ENCODE measurements around the gene LCP2.

Gene LCP2

DNA sequence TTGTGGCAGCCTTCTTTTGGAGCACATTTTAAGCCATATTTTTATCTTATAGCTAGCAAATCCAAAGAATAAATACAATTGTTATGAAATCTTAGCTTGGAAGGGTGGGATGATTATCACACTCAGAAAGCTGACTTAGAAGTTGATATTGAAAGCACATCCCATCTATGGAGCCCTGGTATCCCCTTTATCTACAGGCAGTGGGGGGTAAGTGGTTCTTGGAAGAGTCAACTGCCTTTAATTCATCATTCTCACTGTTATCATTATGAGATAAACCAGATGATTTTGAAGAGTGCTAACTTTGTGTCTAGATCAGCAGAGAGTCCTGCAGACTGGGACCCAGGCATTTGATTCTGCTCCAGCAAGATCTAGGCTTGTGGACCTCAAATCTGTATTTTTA, 3.0 kb downstream of the LCP2 start:
- no peak for DNase-seq

DNA sequence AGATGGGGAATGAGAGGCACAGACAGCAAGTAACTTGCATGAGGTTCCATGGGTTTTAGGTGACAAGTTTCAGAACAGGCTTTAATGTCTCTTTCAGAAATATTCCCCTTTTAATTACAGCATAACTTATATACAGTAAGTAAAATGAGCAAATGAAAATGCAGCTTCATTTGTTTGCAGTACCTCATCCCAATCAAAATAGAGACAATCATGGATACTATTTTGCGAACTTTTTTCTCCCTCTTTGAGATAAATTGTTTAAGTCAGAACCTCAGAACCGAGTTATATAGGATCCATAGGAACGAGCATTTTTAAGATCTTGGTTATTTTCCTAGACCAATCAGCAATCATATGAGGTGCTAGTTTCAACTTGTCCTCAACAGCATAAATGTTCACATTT, 3.5 kb downstream of the LCP2 start:
- DNase-seq, result no peak

DNA sequence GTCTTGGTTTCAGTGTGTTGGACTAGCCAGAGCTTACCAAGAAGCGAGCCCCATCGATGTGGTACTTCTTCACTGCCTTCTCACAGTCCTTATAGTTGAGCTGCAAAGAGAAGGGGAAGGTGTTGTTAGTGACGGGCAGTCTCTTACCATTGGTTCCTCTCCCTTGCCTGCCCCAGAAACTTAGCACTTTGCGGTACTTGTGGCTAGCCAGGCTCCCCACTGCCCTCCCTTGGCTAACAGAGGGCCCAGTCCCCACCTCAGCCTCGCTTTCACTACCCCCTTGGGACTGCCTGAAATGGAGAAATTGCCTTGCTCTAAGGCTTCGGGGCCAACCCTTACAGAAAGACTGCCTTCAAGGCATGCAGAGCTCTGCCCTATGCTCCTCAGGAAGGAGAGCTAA, 4.3 kb downstream of the LCP2 start:
- no peak for DNase-seq

DNA sequence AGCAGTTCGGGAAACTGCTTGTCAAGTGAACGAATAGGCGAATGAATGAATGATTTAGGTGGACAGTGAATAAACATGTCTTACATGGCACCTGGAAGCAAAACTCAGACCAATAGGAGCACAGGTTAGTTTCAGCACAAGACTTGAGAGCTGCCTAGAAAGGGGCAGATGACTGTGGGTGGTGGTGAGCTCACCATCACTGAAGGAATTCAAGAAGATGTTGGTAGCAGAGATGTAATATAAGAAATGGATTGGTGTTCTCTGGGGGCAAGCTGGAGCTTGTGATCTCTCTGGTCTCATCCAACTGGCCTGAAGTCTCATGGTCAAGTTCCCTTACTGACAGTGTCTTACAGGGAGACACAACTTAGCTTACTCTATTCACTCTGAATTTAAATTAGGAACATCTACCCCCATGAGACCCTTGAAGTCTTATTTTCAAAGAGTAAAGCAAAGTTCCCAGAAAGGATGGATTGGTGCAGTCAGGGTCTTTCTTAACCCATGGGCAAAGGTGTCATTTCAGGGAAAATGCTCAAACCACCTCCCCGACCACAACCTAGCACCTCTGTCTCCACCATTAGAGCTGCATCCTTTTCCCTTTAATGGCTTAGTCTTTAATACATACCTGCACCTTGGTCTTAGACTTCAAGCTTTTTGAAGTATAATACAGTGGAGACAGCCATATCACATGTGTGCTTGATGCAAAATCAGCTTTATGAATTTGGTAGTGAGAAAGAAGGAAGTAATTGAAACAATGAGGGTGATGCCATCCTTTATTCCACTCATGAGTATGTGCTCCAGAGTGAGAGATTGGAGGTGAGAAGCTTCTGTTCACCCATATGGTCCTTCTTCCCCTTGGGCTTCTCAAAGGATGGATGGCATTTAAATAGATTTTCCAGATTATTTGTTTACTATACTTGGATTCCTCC, 5.1 kb downstream of the LCP2 start:
- DNase-seq, result no peak

DNA sequence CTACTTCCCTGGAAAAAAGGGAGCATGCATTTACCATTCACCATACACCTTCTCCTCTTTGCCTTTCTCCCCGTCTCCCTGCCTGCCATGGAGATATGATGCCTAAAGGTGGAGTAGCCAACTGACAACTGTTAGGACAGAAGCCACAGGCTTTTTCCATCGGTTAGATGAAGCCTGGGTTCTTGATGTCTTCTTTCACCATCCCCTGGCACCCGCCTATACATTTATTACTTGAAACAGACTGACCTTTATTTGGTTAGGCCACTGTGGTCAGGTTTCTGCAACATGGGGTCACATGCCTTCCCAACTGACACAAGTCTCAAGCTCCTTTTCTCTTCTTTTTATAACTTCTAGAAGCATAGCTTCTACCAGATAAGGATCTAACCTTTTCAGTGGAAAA, 7.1 kb downstream of the LCP2 start:
- DNase-seq, result no peak

DNA sequence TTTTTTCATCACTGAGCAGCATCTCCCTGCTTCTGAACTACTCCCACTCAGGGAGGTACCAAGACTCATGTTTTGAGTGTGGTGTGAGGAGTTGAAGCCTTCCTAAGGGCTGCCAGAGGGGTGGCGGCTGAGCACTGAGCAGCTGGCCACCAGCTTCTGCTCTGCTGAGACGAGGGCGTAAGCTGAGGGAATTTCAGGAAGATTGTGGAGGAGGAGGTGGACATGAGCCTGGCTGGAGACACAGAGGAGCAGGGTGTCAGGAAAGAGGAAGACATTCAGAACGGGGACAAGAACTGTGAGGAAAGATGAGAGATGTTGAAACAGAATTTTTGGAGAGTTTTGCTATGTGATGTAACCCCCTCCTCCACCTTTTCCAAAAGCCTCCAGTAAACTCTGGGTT, 7.8 kb downstream of the LCP2 start:
- no peak for DNase-seq

DNA sequence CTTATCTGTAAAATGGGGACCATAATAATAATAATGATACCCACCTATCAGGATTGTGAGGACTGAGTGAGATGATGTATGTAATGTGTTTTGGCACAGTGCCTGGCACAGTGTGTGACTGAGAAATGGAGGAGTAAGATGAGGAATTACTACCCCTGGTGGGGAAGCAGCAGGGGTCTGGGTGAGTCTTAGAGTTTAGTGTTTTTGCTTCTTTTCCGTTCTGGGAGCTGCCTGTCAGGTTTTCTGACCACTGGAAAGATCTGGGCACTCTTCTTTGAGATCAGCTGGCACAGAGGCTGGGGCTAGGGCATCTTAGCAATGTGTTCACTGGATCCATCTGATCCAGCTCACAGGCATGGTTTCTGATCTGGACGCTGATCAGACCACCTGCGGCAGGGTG, 8.5 kb downstream of the LCP2 start:
- no peak for DNase-seq

DNA sequence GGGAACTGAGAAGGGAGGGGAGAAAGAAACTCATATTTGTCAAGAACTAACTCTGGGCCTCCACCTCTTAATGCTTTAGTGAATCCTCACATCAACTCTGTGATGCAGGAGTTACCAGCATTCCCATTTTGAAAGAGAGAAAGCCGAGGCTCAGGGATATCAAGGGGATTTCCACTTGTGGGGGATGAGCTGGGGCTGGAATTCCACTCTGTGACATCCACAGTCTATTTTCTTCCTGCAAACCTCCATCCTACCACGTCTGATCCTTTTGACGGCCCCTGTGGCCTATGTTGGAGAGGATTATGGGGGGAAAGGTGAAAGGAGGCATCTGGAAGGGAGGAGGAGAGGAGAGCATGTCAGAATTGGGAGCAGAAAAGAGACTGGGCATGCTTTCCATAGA, 9.0 kb downstream of the LCP2 start:
- no peak for DNase-seq

DNA sequence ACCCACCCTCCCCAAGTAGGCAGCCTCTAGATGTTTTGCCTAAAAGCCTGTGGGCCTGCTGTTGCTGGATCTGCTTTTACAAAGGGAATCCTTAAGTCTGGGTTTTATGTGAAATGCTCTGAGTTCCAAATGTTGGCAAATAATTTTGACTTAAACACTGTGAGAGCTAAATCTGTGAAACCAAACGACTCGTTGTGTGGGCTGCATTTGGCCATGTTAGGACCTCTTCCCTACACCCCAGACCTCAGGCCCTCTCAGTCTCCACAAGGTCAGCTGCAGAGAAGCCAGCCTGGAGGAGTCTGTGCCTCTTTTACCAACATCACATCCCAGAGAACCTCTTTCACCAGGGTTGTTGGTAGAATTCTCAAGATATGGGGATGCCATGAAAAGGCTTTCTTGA, 9.4 kb downstream of the LCP2 start:
- no peak for DNase-seq

DNA sequence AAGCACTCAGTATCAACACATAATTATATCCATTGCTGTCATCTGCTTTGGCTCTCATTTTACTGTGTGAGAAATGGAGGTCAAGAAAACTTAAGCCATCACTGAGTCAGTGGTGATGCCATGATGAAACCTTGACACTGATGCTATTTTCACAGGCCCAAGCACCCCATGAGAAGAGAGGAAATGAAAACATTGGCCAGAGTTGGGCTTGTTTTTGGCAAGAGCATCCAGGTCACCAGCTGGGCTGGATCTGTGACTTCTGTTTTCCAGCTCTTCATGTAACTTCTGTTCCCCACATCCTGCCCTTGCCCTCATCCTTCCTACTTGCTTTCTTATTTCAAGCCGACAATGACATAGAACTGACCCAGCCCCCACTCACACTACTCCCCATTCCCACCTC, 10.0 kb downstream of the LCP2 start:
- DNase-seq, result no peak

DNA sequence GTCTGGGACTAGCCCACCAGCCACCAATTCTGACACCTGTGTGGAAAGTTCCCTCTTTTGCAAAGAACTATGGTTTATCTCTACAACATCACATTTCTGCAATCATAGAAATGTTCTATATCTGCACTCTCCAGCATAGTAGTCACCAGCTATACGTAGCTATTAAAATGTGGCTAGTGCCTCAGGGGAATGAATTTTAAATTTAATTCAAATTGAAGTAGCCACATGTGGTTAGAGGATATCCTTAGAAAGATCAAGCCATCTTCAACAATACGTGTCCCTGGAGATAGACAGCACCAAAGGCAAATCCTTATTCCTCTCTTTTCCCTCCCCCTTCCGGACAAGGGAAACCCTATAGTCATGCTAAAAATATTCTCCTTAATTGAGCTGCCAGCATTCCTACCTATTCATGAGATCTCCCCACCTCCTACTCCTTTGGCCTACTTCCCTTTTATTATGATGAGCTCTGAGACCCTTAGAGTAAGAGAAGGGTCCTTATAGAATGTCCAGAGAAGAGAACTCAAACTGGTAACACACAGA, 11.1 kb downstream of the LCP2 start:
- no peak for DNase-seq

DNA sequence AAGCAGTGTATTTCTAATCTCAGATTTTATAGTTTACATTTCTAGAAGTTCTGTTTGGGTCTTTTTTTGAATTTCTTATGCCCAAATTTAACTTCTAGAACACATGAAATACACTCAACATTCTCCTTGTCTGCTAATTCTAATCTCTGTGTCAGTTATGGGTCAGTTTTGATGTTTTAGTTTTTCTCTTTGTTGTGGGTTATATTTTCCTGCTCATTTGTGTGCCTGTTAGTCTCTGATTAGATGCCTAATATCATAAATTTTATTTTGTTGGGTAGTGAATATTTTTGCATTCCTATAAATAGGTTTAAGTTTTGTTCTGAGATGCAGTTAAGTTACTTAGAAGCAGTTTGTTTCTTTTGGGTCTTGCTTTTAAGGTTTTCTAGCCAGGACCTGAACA, 12.4 kb downstream of the LCP2 start:
- no peak for DNase-seq

DNA sequence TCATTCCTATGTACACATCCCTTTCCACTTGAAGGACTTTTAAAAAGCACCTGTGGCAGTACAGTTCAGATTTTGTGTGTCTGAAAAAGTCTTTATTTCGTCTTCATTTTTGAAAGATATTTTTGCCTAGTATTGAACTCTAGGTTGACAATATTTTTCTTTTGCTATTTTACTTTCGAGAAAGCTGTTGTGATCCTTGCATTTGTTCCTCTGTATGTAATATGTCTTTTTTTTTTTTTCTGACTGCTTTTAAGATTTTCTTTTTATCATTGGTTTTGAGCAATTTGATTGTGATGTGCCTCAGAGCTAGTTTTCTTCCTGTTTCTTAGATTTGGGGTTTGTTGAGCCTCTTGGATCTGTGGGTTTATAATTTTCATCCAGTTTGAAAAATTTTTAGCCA, 13.3 kb downstream of the LCP2 start:
- no peak for DNase-seq

DNA sequence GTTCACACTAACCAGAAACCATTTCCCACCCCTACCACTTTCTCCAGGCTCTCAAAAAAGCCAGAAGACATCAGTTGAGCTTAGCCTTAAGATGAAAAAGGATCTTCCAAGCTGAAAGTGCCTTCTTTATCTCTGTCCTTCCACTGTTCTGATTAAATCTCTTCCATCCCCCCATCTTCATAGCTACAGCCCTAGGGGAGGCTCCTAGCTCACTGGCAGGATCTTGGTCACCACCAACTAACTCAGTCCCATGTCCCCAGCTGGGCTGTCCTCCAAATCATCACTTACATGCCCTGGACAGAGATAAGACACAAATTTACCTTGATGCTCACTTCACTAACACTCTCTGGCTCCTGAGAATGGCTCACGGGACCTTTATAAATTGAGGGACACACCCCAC, 14.3 kb downstream of the LCP2 start:
- DNase-seq, result no peak

DNA sequence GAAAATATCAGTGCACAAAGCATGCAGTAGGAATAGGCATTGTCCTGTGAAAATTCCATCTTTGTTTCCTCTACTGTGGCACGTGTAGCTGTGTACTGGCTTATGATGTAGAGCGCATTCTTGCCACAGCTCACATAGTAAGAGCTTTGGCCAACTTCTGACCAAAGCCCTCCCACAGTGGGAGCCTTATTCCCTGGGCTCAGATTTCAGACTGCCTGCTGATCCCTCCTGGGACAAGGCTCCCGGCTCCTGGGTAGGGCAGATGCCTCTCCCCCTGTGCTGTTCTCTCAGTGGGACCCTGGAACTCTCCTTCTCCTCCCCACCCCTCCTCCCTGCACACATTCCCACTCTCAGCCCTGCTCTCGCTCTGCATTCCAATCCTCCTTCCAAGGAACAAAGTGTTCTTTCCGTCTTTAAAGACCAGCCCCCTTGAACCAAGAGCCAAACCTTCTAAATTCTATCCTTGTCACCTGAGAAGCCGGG, 17.5 kb downstream of the LCP2 start:
- no peak for DNase-seq

DNA sequence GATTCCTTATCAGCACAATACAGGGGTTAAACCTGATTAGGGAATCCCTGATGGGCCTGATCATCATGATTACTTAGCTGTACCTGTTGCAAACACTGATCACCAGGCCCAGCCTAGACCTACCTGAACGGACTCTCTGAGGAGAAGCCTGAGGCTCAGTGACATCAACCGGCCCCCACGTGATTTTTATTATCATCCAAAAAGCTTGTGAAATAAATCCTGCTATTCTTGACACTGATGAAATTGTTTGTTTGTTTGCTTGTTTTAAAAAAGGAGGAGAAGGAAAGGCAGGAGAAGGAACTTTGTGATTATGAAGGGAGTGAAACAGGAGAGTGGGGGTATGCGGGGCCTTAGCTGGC, 18.1 kb downstream of the LCP2 start:
- no peak for DNase-seq

DNA sequence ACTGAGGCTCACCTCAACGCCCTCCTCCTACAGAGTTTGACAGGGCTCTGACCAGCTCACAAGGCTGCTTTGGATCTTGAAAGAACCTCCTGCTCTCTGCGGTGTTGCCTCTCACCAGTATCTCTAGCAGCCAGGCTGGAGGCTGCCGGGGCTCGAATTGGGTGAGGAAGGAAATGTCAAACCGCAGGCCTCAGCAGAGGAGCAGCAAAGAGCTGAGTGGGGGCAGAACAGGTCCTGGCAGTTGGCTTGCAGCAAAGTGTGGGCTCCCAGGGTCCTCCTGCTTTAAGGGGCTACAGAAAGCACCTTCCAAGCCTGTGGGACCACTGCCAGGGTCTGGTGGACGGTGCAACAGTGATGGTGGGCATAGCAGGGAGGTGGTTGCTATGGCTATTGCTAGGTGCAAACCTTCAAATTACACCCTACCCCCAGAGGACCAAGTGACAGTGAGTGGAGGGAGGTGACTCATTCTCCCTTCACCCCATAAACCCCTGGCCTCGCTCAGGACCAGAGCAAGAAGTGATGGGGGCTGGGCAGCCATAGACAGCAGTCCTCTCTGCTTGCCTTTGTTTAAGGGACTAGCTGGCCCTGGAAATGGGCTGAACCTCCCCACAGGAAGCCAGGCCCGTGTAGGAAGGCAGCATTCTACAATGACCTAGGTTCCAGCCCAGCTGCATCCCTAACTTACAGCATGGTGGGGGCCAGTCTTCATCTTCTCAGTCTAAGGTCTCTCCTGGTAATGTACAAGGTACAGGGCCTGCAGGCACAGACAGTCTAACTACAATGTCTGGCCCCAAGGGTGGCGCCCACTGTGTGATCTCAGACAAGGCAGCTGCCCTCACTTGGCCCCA, 18.7 kb downstream of the LCP2 start:
- peak; percentile 74 for DNase-seq

DNA sequence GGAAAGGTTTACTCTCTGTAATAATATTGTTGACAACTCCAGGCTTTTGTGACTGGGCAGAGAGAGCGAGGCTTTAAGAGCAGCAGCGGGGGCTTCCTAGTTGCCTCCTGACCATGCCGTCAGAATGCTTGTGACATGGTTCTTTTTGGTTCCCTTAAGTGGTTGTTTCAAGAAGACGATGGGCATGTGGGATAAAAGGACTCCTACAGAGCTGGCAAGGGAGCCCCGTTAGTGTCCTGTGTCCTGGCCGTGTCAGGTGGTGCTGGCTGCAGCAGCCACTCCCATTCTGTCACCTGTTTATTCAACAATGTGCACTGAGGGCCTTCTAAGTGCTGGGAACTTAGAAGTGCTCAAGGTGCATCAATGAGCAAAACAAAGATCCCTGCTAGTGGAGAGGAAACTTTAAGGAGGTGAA, 19.7 kb downstream of the LCP2 start:
- DNase-seq, result no peak

DNA sequence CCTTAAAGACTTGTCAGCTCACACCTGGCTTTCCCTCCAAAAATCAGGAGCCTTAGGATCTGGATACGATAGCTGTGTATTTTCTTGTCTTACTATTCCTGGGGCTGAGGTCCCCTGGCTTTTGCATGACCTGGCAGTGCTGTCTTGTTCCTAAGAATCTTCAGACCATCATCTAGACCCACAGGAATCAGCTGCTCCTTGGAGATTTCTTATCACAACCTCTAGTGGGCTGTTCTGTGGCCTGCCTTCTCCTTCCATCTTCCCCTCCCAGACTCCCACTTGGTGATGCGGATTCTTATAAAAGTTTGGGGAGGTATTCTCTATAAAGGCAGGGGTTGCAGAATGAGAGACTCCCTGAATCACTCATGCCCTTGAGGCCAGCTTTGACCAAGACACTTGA, 21.4 kb downstream of the LCP2 start:
- DNase-seq, result no peak

DNA sequence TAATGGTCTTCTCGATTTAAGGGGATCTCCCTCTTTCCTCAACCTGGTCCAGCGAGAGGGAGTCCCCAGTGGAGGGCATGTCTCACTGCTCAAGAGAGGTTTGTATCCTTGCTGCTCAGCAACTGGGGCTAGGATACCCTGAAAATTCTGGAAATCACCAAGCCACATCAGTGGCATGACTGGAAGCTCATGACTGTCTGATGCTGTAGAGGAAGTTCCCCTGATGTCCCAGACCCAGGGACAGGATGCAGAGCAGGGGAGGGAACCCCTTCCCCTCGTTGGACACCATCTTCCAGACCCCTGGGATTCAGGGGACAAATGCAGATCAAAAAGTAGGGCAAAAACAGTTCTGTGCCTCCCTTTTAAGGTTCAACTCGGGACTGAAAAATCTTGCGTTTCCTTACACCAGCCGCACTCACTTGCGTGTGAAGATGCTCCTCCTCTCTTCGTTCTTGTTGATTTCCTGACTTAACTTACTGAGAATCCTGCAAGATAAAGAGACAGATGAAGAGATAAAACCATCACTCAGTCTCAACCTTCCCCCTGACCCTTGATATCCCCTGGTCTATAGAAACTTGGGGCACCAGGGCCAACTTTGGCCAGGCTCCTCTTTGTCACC, 22.1 kb downstream of the LCP2 start:
- no peak for DNase-seq

DNA sequence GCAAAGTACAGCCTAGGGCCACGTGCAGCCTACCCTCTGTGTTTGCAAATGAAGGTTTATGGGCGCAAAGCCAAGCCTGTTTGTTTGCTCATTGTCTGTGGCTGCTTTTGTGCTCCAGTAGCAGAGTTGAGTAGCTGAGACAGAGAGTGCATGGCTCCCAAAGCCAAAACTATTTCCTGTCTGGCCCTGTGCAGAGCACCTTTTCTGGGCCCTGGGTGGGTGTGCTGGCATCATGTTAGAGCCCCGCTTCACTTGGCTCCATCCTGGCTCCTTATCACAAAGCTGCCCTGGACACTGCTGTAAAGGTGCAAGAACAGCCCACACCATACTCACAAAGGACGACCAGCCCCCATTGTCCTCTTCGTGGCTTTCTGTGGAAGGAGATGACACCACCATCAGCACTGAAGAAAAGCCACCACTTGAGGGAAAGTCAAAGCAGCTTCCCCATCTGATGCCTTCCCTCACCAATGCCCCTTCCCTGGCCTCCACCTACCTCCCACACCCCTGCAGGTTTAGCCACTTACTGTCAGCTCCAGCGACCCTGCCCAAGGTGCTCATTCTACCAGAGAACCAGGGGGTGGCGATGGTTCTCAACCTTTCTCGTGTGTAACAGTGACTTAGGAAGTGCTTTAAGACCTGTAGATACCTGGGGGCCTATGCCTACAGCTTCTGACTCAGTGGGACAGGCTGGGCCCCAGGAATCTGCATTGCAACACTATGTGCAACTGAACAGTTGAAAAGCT, 23.4 kb downstream of the LCP2 start:
- peak; percentile 64 for DNase-seq

DNA sequence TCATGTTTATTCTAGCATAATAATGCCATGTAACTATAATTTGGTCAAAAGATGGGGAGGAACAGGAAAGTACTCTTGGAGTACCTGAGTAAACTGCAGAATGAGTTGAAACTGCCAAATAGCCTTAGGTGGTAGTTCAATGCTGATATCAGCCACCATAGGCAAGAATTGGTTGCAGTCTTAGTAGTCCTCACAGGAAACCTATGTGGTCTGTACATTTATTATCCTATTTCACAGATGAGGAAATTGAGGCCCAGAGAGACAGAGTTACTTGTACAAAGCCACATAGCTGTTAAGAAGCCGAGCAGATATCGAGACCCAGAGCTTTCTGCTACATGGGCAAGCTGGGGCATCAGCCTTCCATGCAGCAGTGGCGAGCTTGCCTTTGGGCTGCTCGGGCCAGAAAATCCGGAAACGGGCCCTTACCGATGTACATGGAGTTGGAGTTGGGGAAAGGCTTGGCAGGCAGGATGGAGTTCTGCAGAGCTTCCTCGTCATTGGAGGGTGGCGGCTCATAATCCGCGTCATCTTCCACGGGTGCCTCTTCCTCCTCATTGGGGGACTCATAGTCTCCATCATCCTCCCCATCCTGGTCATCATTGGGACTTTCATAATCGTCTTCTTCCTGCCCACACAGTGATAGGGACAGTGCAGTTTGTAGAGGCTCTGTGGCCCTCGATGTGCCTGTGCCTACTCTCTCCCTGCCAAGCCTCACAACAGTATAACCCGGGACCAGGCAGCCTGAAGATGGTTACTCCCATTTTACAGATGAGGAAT, 27.1 kb downstream of the LCP2 start:
- no peak for DNase-seq
